ENCODE data around the gene CHRDL1. TPM values are rescaled to one million over a fixed set of nuclear protein-coding genes. Genes with fewer than 3 reads are reported as not detected.

CHRDL1 gene
- total RNA-seq, 1 donor from 2014 or later, result 15.5 TPM

DNA sequence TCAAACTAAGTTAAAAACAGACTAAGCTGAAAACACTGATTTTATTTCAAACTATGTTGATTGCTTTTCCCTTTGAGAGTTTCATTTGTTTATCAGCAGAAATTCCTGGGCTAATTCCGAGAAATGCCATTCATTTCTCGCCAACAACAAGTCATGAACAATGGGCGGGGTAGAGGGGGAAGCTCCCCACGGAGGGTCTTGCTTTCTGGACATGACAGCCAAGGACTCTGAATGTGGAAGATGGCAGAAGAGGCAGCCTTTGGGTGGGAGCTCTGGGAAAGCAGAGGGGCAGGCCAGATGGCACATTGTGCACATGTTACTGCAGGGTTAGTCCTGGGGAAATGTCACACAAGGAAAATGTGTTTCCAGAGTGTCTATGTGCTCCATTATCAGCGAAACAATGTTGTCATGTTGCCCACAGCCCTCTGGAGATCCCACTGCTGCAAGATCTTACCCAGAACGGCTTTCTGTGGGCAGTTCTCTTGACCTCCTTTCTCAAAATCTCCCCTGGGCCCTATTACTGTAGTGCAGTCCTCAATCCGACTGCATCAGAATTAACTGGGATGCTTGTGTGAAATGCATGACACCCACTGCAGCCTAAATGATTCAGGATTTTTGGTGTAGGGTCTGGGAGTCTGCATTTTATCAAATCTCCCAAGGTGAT, 45.0 kb downstream of the CHRDL1 start:
- peak overlapping the region; percentile 72 for H3K27ac Mint-ChIP-seq
- TF ChIP-seq, protein P1, sequence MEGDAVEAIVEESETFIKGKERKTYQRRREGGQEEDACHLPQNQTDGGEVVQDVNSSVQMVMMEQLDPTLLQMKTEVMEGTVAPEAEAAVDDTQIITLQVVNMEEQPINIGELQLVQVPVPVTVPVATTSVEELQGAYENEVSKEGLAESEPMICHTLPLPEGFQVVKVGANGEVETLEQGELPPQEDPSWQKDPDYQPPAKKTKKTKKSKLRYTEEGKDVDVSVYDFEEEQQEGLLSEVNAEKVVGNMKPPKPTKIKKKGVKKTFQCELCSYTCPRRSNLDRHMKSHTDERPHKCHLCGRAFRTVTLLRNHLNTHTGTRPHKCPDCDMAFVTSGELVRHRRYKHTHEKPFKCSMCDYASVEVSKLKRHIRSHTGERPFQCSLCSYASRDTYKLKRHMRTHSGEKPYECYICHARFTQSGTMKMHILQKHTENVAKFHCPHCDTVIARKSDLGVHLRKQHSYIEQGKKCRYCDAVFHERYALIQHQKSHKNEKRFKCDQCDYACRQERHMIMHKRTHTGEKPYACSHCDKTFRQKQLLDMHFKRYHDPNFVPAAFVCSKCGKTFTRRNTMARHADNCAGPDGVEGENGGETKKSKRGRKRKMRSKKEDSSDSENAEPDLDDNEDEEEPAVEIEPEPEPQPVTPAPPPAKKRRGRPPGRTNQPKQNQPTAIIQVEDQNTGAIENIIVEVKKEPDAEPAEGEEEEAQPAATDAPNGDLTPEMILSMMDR (IDR thresholded peaks at IDR 0.05), result no peak
- TF ChIP-seq EZH2 (IDR thresholded peaks at IDR 0.05) (no peak), EZH2phosphoT487 (IDR thresholded peaks at IDR 0.05) (no peak)
- DNase-seq (ENCODE audit: low spot score), result peak; percentile 30

DNA sequence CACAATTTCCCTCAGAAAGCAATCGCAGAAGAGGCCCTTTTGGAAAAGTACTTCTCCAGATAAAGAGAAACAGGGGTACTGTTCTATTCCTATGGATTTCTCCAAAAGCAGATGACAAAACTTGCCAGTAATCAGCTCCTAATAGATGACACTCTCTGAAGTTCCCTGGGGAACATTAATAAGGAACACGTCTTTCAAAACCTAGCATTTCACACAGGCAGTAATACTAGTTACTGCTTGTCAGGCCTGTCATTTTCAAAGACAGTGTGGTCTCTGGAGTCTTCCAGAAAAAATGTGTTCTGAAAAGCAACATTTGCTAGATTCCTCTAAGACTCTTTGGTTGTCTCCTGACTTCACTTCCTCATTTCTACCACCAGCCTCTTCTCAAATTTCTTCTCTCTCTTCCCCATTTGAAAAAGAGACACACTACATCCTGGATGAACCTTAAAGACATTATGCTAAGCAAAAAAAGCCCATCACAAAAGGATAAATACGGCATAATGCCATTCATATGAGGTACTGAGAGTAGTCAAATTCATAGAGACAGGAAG, 47.3 kb downstream of the CHRDL1 start:
- Histone ChIP-seq H4K20me1 (ENCODE audit: low read depth) (no peaks in the 10 kb centered on the region), H3F3A (ENCODE audit: low read depth) (no peaks in the 10 kb centered on the region), H3K4me2 (no peak overlapping the region), H3K4me1 (peaks cover 10% of the 10 kb centered on the region), H3K27me3 (no peaks in the 10 kb centered on the region), H3K27ac (no peak overlapping the region), H3K9me3 (ENCODE audit: low read depth) (no peaks in the 10 kb centered on the region), H3K36me3 (no peaks in the 10 kb centered on the region), H3K79me2 (ENCODE audit: low read depth) (no peaks in the 10 kb centered on the region), H3K4me3 (no peak overlapping the region), H3K9ac (no peak overlapping the region), H2AFZ (replicated peaks) (no peak overlapping the region)
- H3K4me1 Mint-ChIP-seq, result peaks cover 20% of the 10 kb centered on the region
- no peaks in the 10 kb centered on the region for H3K36me3 Mint-ChIP-seq
- DNase-seq (ENCODE audit: low spot score), result no peak
- H3K27me3 Mint-ChIP-seq (ENCODE audit: insufficient read depth, low read depth), result no peaks in the 10 kb centered on the region
- TF ChIP-seq EZH2 (IDR thresholded peaks at IDR 0.05) (no peak), EZH2phosphoT487 (IDR thresholded peaks at IDR 0.05) (no peak)
- TF ChIP-seq, protein P1 (IDR thresholded peaks at IDR 0.05), result no peak
- no peak overlapping the region for H3K27ac Mint-ChIP-seq
- H3K4me3 Mint-ChIP-seq, result no peak overlapping the region
- H3K9me3 Mint-ChIP-seq, result no peaks in the 10 kb centered on the region

More for the DNA sequence above, 45.0 kb downstream of the CHRDL1 start:
- H3K4me3 ChIP-seq, result no peak overlapping the region
- H2AFZ ChIP-seq (replicated peaks), result no peak overlapping the region
- no peak overlapping the region for H3K27ac ChIP-seq
- no peaks in the 10 kb centered on the region for H3K79me2 ChIP-seq (ENCODE audit: low read depth)
- no peak overlapping the region for H3K9ac ChIP-seq
- no peaks in the 10 kb centered on the region for H3K27me3 ChIP-seq
- no peak overlapping the region for H3K4me2 ChIP-seq
- Mint-ChIP-seq H3K27me3 (ENCODE audit: insufficient read depth, low read depth) (no peaks in the 10 kb centered on the region), H3K36me3 (no peaks in the 10 kb centered on the region), H3K4me1 (peaks cover 11% of the 10 kb centered on the region), H3K9me3 (no peaks in the 10 kb centered on the region), H3K4me3 (no peak overlapping the region)
- no peaks in the 10 kb centered on the region for H3K36me3 ChIP-seq
- no peaks in the 10 kb centered on the region for H3F3A ChIP-seq (ENCODE audit: low read depth)
- no peaks in the 10 kb centered on the region for H4K20me1 ChIP-seq (ENCODE audit: low read depth)
- no peaks in the 10 kb centered on the region for H3K9me3 ChIP-seq (ENCODE audit: low read depth)
- H3K4me1 ChIP-seq, result peaks cover 10% of the 10 kb centered on the region

DNA sequence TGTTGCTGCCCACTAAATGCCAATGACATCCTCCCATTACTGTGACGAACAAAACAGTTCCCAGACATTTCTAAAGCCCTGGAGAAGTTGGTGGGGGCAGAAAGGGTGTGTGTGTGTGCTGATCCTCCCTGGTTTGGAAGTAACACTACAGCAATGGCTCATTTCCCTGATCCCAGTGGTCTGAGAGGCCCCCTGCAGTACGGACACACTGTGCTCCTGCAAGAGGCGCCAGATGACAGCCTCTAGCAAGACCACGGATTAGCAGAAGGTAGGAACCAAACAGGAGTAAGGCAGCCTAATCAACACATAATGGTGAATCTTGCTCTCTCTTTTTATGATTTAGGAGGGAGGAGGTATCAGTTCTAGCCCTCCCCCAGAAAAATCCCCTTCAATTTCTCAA, 49.6 kb downstream of the CHRDL1 start:
- TF ChIP-seq EZH2 (IDR thresholded peaks at IDR 0.05), result no peak
- H3K4me3 Mint-ChIP-seq, result no peak overlapping the region
- Histone ChIP-seq H3K36me3 (no peaks in the 10 kb centered on the region), H4K20me1 (ENCODE audit: low read depth) (no peaks in the 10 kb centered on the region), H3K4me3 (no peak overlapping the region), H3K9ac (no peak overlapping the region), H2AFZ (replicated peaks) (no peak overlapping the region), H3K27me3 (no peaks in the 10 kb centered on the region), H3F3A (ENCODE audit: low read depth) (no peaks in the 10 kb centered on the region), H3K79me2 (ENCODE audit: low read depth) (no peaks in the 10 kb centered on the region), H3K4me2 (no peak overlapping the region), H3K9me3 (ENCODE audit: low read depth) (peaks cover 3% of the 10 kb centered on the region), H3K4me1 (peaks cover 10% of the 10 kb centered on the region), H3K27ac (no peak overlapping the region)
- no peaks in the 10 kb centered on the region for H3K27me3 Mint-ChIP-seq (ENCODE audit: insufficient read depth, low read depth)
- peak; percentile 14 for DNase-seq (ENCODE audit: low spot score)
- H3K4me1 Mint-ChIP-seq, result peaks cover 22% of the 10 kb centered on the region
- no peaks in the 10 kb centered on the region for H3K36me3 Mint-ChIP-seq
- H3K9me3 Mint-ChIP-seq, result no peaks in the 10 kb centered on the region
- H3K27ac Mint-ChIP-seq, result no peak overlapping the region

DNA sequence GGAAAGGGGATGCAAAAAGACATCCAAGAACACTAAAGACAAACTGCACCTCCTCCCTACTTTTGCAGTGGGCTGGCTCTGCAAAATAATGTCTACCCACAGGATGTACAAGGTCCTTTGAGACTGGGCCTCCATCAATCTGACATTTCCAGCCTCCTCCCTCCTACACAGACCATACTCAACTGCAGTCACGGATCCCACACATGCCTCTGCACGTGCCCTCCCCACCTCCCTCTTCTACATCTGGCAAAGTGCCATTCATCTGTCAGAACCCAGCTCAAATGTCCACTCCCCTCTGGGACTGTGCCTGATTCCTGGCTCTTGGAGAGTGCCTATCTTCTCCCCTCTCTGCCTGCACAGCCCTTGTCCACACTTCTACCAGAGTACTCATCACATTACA, 50.3 kb downstream of the CHRDL1 start:
- Histone ChIP-seq H3K4me2 (no peak overlapping the region), H3K9ac (no peak overlapping the region), H3K4me1 (peaks cover 6% of the 10 kb centered on the region), H3K9me3 (ENCODE audit: low read depth) (peaks cover 3% of the 10 kb centered on the region), H3K36me3 (no peaks in the 10 kb centered on the region), H2AFZ (replicated peaks) (no peak overlapping the region), H3F3A (ENCODE audit: low read depth) (no peaks in the 10 kb centered on the region), H3K27ac (no peak overlapping the region), H3K4me3 (no peak overlapping the region), H3K27me3 (no peaks in the 10 kb centered on the region), H3K79me2 (ENCODE audit: low read depth) (no peaks in the 10 kb centered on the region), H4K20me1 (ENCODE audit: low read depth) (no peaks in the 10 kb centered on the region)
- Mint-ChIP-seq H3K4me3 (no peak overlapping the region), H3K27me3 (ENCODE audit: insufficient read depth, low read depth) (no peaks in the 10 kb centered on the region), H3K36me3 (no peaks in the 10 kb centered on the region), H3K9me3 (no peaks in the 10 kb centered on the region), H3K27ac (no peak overlapping the region), H3K4me1 (peaks cover 15% of the 10 kb centered on the region)
- DNase-seq (ENCODE audit: low spot score), result no peak
- TF ChIP-seq EZH2 (IDR thresholded peaks at IDR 0.05) (no peak), EZH2phosphoT487 (IDR thresholded peaks at IDR 0.05) (no peak)
- TF ChIP-seq, protein P1 (IDR thresholded peaks at IDR 0.05), result no peak
